Measurements from ENCODE around the gene RAVER2.
"Not testable (repeated sequence)": the region's sequence is repeated elsewhere in the genome, so short reads cannot be mapped to it uniquely, and the experiment has no call there.

The RAVER2 gene

GRCh38 chr1:64748706-64749105, 3.8 kb downstream of the RAVER2 start:
- DNase-seq (ENCODE audit: low spot score), result no peak

DNA sequence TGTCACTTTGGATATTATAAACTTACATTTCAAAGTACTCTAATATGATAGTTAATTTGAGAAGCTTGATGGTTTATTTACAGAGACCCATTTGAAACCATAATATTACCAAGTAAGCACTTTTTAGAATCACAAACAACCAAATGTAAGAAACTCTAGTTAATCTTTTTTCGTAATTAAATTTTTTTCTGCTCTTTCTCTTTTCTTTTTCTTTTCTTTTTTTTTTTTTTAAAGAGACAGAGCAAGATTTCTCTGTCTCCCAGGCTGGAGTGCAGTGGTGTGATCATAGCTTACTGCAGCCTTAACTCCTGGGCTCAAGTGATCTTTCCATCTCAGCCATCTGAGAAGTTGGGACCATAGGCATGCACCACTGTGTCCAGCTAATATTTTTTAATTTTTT, 5.2 kb downstream of the RAVER2 start:
- no peak for DNase-seq (ENCODE audit: low spot score)

GRCh38 chr1:64750875-64751274, 6.0 kb downstream of the RAVER2 start:
- no peak for DNase-seq (ENCODE audit: low spot score)

- no peak for DNase-seq (ENCODE audit: low spot score)
Observed at GRCh38 chr1:64754173-64754572, 9.3 kb downstream of the RAVER2 start.

- no peak for DNase-seq (ENCODE audit: low spot score)
Observed at GRCh38 chr1:64755361-64755760, 10.5 kb downstream of the RAVER2 start.

- no peak for DNase-seq (ENCODE audit: low spot score)
Observed at GRCh38 chr1:64756770-64757169, 11.9 kb downstream of the RAVER2 start.

DNA sequence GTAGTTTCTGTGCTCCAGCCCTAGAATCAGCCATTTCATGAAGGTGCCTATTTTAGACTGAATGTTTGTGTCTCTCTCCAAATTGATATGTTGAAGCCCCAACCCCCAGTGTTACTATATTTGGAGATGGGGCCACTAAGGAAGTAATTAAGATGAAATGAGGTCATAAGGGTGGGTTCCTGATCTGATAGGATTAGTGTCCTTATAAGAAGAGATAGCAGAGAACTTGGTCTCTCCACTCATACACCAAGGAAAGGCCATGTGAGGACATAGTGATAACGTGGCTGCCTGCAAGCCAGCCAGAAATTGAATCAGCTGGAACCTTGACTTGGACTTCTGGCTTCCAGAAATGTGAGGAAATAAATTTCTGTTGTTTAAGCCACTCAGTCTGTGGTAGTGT, 12.3 kb downstream of the RAVER2 start:
- no peak for DNase-seq (ENCODE audit: low spot score)

DNA sequence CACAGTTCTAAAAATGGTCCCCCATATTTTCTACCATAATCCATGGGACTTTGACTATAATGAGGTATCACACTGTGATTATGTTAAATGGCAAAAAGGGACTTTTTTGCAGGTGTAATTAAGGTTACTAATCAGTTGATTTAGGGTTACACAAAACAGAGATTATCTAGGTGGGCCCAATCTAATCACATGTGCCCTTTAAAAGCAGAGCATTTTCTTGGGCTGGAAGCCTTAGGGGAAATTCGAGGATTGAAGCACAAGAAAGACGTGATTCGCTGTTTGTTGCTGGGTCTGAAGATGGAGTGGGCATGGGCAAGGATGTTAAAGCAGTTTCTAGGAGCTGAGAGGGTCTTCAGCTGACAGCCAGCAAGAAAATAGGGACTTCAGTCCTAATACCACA, 13.4 kb downstream of the RAVER2 start:
- DNase-seq (ENCODE audit: low spot score), result no peak

DNA sequence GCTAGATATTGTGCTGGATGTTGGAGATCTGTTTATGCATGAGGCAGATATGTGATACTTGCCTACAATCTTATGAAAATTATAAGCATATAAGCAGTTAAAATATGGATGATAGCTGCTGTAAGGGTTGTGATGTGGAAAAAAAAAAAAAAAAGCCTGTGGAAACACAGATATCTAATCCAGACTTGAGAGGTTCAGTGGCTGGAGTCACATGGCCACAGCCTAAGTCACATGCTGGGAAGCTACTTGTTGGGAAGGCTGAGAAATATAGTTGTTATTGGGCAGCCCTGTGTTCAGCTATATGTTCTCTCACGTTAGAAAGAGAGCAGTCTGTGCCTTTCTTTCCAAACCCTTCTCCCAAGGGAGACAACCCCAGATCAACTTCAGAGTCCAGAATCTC, 15.1 kb downstream of the RAVER2 start:
- no peak for DNase-seq (ENCODE audit: low spot score)

DNA sequence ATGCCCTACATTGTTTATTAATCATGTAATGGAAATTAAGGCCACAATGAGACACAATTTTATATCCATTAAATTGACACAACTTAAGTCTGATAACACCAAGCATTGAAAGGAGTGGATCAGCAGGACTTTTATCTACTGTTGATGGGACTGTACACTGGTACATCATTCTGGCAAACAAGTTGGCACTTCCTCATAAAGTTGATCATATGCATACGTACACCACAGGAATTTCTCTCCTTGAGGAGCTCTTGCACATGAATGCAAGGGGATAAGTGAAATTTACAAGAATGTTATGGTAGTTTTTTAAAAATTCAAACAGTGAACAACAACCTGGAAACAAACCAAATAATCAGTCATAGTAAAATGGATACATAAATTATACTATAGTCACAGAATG, 20.1 kb downstream of the RAVER2 start:
- DNase-seq (ENCODE audit: low spot score), result no peak

DNA sequence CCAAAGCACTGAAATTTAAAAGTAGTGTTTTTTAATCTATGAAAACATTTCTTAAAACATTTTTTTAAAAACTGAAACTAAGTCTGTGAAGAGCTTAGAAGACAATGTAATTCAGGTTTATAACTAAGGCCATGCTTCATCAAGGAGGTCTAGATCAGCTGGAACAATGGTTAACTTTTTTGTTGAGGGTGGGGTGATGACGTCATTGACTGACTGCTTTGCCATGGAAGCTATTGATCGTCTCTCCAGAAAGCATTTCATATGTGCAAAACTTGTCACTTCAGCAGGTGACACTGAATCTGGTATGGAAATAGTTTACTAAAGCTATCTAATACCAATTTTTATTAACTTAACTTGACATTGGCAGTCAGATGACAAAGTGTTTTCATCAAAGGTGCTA, 21.0 kb downstream of the RAVER2 start:
- no peak for DNase-seq (ENCODE audit: low spot score)

- DNase-seq (ENCODE audit: low spot score), result no peak
Observed at GRCh38 chr1:64766429-64766828, 21.6 kb downstream of the RAVER2 start.

DNA sequence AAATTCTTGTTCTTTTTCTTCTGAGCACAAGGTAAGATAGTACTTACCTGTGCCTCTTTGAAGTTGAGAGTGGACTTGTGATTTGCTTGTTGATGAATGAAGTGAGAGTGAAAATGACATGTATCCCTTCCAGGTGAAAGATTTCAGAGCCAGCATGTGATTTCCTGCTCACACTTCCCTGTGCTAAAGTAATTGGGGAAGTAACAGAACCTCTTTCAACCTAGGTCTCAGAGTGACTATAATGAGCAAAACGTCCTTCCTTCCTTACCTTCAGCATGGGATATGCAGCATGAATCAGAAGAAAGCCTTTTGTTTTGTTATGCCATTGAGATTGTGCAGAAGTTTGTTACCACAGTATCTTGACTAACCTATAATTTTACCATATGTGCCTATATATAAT, 24.6 kb downstream of the RAVER2 start:
- DNase-seq (ENCODE audit: low spot score), result no peak

DNA sequence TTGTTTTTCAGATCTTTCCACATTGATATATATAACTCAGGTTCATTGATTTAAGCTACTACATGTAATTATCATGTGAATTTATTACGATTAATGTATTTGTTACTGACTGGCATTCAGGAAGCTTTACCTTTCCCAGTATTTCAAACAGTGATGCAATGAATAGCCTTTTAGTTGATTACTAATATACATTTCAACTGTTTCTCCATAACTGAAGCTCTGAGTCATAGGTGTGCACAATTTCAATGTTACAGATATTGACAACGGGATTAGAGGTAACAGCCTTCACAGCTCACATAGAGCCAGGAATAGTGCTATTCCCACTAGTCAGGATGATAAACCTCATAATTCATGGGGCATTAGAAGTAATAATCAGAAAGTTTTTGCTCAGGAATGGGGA, 25.1 kb downstream of the RAVER2 start:
- DNase-seq (ENCODE audit: low spot score), result no peak

- DNase-seq (ENCODE audit: low spot score), result not testable (repeated sequence)
Observed at GRCh38 chr1:64773306-64773705, 28.4 kb downstream of the RAVER2 start.

DNA sequence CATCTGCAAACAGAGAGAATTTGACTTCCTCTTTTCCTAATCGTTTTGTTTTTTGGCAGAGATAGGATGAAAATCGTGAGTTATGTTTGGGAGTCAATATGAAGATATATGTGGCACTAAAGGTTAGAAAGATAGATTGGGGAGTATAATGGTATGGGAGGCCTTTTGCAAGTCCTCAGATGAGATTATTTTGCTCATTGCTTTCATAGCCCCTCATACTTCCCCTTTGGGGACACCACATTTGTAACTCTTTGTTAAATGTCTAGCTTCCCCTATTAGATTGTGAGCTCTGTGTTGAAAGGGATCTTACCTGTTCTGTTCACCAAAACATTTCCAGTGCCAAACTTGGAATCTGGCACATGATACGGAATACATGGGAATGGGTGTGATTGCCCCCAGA, 30.2 kb downstream of the RAVER2 start:
- no peak for DNase-seq (ENCODE audit: low spot score)

GRCh38 chr1:64782044-64782443, 37.2 kb downstream of the RAVER2 start:
- DNase-seq (ENCODE audit: low spot score), result not testable (repeated sequence)

- DNase-seq (ENCODE audit: low spot score), result not testable (repeated sequence)
Observed at GRCh38 chr1:64782848-64783247, 38.0 kb downstream of the RAVER2 start.

GRCh38 chr1:64790832-64791487, 46.1 kb downstream of the RAVER2 start:
- DNase-seq (ENCODE audit: low spot score), result no peak

- DNase-seq (ENCODE audit: low spot score), result no peak
Observed at GRCh38 chr1:64798872-64799271, 54.0 kb downstream of the RAVER2 start.

GRCh38 chr1:64801851-64802523, 57.1 kb downstream of the RAVER2 start:
- no peak for DNase-seq (ENCODE audit: low spot score)

- DNase-seq (ENCODE audit: low spot score), result no peak
Observed at GRCh38 chr1:64809309-64809708, 64.4 kb downstream of the RAVER2 start.

DNA sequence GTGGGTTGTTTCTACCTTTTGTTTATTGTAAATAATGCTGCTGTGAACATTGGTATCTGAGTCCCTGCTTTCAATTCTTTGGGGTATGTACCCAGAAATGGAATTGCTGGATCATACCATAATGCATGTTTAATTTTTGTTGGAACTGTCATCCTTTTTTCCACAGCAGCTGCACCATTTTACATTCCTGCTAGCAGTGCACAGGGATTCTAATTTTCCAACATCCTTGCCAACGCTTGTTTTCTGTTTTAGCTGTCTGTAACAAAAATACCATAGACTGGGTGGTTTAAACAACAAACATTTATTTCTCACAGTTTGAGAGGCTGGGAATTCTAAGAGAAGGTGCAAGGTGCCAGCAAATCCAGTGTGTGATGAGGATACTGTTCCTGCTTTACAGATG, 65.1 kb downstream of the RAVER2 start:
- DNase-seq (ENCODE audit: low spot score), result no peak

DNA sequence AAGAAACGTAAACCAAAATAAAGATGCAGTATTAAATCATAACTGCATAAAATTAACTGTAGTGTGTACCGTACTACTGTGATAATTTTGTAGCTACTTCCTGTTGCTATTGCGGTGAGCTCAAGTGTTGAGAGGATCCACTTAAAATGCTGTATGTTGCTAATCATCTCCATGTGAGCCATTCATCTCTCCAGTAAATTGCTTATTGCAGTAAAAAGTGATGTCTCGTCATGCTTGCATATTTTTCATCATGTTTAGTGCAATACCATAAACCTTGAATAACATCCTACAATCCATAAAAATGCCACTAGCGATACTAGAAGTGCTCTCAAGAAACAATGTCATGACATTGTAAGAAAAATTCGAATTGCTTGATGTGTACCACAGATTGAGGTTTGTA, 66.3 kb downstream of the RAVER2 start:
- DNase-seq (ENCODE audit: low spot score), result no peak

All from Ammon's horn (tissue), 1 donor.